Fibroblast of the aortic adventitia (primary cell): ENCODE data around the gene EZH2. TPM values are rescaled to one million over a fixed set of nuclear protein-coding genes. Genes with fewer than 3 reads are reported as not detected.

Experiments
- DNase-seq: peaks from one replicate; pipeline ENCODE4 v3.0.0-alpha.2; 2010; ENCODE audit warnings: low read depth
- H3K4me3 ChIP-seq: 2 replicates; pipeline ENCODE4 v1.5.1; 2011; ENCODE audit warnings: low read depth, mild to moderate bottlenecking, control low read depth, low read length, moderate library complexity
- CTCF ChIP-seq: IDR thresholded peaks from 2 replicates; pipeline ENCODE4 v1.5.1; 2011; ENCODE audit warnings: mild to moderate bottlenecking, low read length, control low read depth, inconsistent platforms; ENCODE audit not compliant: insufficient read depth
- total RNA-seq: library from RNA; depleted of rRNA; stranded (reverse); fragments of >200 nt; gene quantifications from 2 replicates; pipeline ENCODE4 v1.2.3, GENCODE V29; 2012; ENCODE audit warnings: low replicate concordance

The EZH2 gene
- total RNA-seq, 1 donor, result 30.1 TPM

GRCh38 chr7:148819697-148820360 is 64.3 kb downstream of the EZH2 start:
- DNase-seq, result peak; percentile 49
- no peak overlapping the region for H3K4me3 ChIP-seq
- no peak for TF ChIP-seq CTCF

GRCh38 chr7:148815612-148816011 is 68.5 kb downstream of the EZH2 start:
- no peak overlapping the region for H3K4me3 ChIP-seq
- no peak for DNase-seq
- TF ChIP-seq CTCF, result no peak

- DNase-seq, result no peak
These were observed 69.0 kb downstream of the EZH2 start for GRCh38 chr7:148814922-148815559.

GRCh38 chr7:148813890-148814289 is 70.2 kb downstream of the EZH2 start:
- no peak overlapping the region for H3K4me3 ChIP-seq
- no peak for TF ChIP-seq CTCF
- DNase-seq, result no peak

More at GRCh38 chr7:148814922-148815559, 69.0 kb downstream of the EZH2 start:
- TF ChIP-seq CTCF, result no peak
- no peak overlapping the region for H3K4me3 ChIP-seq

- no peak for DNase-seq
- TF ChIP-seq CTCF, result no peak
These were observed 72.2 kb downstream of the EZH2 start for GRCh38 chr7:148811892-148812291.

GRCh38 chr7:148809856-148810255 is 74.2 kb downstream of the EZH2 start:
- no peak for DNase-seq
- H3K4me3 ChIP-seq, result no peak overlapping the region
- no peak for TF ChIP-seq CTCF

More at GRCh38 chr7:148811892-148812291, 72.2 kb downstream of the EZH2 start:
- no peak overlapping the region for H3K4me3 ChIP-seq
